Measurements from ENCODE around the gene PPP6R1.

PPP6R1 gene

DNA sequence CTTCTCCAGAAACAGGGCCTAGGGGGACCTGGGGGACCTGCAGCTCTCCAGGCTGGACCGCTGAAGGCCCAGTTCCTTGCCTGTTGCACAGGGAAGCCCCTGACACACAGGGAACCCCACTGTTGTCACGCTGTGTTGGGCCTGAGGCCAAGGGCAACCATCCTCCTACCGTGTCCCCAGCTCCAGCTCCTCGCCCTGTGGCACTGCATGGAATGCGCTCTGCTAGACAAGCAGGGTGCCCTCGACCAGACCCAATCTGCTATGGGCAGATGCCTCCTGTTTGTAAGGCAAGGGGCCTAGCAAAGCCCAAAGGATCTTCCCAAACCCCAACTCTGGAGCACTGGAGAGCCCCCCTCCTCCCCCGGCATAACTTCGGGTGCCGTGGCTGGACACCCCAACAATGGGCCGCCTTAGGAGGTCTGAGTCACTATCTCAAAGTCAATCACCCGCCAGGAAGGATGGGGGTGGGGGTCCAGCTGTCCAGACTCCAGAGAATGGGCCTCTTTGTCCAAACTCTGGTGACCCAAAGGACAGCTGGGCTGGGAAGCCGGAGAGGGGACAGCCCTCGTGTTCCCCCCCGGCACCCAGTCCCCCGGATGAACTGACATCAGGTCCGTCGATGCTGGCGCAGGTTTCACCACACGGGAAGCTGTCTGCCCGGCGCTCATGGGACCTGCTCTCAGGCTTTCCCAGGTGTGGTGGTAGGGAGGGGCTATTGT lies 28.7 kb upstream of the PPP6R1 start:
- no peak for DNase-seq (ENCODE audit: low spot score)
- TF ChIP-seq, protein P1, sequence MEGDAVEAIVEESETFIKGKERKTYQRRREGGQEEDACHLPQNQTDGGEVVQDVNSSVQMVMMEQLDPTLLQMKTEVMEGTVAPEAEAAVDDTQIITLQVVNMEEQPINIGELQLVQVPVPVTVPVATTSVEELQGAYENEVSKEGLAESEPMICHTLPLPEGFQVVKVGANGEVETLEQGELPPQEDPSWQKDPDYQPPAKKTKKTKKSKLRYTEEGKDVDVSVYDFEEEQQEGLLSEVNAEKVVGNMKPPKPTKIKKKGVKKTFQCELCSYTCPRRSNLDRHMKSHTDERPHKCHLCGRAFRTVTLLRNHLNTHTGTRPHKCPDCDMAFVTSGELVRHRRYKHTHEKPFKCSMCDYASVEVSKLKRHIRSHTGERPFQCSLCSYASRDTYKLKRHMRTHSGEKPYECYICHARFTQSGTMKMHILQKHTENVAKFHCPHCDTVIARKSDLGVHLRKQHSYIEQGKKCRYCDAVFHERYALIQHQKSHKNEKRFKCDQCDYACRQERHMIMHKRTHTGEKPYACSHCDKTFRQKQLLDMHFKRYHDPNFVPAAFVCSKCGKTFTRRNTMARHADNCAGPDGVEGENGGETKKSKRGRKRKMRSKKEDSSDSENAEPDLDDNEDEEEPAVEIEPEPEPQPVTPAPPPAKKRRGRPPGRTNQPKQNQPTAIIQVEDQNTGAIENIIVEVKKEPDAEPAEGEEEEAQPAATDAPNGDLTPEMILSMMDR (IDR thresholded peaks at IDR 0.05; ENCODE audit: extremely low read depth, missing control alignments) = no peak

DNA sequence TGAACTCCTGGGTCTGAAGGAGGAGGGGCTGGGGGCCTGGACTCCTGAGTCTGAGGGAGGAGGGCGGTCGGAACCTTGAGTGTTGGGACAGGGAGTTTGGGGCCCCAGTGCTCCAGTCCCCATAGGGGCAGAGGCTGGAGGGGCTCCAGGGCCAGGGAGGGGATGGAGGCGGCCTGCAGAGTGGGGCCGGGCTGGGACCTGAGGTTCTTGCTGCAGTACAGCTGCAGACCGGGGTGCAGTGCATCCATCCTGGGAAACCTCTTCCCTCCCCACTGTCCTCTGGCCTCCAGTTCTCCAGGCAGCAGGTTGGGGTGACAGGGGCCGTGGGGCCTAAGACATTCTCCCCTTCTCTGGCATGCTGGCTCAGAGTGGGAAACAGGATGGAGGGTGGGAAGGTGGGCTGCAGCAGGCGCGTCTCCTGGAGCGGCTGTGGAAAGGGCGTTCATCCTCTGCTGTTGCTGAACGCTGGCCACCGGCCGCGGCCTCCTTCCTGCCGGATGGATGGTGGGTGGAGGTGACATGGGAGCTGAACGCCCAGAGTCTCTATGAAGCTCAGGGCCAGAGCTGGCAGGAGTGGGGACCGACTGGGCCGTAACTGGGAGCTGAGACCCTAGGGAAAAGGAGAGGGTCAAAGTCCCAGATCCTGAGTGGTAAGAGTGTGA lies 26.5 kb upstream of the PPP6R1 start:
- TF ChIP-seq, protein P1 (IDR thresholded peaks at IDR 0.05; ENCODE audit: extremely low read depth, missing control alignments) = no peak
- no peak for DNase-seq (ENCODE audit: low spot score)

DNA sequence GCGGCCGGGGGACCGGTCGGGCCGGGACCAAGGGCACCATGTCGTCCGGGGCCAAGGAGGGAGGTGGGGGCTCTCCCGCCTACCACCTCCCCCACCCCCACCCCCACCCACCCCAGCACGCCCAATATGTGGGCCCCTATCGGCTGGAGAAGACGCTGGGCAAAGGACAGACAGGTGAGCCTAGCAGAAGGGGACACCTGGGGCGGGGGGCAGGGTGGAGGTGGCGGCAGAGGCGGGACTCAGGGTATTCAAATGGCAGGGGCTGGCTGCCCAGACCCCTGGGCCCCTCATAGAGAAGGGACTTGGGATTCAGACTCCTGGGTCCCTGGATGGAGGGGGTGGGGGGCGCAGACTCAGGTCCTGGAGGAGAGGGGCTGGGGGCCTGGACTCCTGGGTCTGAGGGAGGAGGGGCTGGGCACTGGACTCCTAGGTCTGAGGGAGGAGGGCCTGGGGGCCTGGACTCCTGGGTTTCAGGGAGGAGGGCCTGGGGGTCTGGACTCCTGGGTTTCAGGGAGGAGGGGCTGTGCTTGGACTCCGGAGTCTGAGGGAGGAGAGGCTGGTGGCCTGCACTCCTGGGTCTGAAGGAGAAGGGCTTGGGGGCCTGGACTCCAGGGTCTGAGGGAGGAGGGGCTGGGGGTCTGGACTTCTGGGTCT lies 25.7 kb upstream of the PPP6R1 start:
- TF ChIP-seq, protein P1 (IDR thresholded peaks at IDR 0.05; ENCODE audit: extremely low read depth, missing control alignments) = no peak
- DNase-seq (ENCODE audit: low spot score) = no peak

DNA sequence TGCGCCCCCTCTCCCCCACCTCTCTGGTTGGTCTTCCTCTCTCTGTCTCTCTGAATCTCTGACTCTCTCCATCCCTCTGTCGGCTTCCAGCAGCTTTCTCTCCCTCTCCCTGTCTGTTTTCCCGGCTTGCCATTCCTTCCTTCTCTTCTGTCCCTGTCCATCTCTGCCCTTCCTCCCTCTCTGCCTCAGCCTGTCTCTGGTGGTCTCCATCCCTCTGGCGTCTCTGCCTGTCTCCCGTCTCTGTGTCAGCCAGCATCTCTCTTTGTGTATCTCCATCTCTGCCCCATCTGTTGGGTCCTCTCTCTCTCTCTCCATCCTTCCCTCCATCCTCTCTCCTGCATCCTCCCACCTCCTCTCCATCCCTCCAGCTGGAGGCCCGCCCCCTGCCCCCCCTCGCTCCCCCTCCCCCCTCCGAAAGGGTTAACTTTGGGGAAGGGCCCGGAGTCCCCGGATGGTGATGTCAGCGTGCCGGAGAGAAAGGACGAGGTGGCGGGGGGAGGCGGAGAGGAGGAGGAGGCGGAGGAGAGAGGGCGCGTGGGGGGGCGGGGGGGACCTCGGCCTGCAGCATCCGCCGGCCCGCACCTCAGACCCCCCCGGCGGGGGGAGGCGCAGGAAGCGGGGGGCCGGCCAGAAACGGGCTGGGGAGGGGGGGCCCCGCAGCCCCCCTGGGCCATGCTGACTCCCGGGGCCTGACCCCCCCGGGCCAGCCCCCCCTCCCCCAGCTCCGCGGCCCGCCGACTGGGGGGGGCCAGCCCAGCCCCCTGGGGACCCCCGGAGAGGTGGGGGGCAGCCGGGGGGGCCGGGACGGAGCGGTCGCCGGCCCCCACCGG lies 24.9 kb upstream of the PPP6R1 start, which contains the start of gene BRSK1:
Gene BRSK1, plus strand, starts transcription at position 450 of the 830 bp plus-strand sequence. CDS start 446 bp downstream, outside the sequence.
- TF ChIP-seq, protein P1 (IDR thresholded peaks at IDR 0.05; ENCODE audit: extremely low read depth, missing control alignments) = no peak
- DNase-seq (ENCODE audit: low spot score) = no peak

DNA sequence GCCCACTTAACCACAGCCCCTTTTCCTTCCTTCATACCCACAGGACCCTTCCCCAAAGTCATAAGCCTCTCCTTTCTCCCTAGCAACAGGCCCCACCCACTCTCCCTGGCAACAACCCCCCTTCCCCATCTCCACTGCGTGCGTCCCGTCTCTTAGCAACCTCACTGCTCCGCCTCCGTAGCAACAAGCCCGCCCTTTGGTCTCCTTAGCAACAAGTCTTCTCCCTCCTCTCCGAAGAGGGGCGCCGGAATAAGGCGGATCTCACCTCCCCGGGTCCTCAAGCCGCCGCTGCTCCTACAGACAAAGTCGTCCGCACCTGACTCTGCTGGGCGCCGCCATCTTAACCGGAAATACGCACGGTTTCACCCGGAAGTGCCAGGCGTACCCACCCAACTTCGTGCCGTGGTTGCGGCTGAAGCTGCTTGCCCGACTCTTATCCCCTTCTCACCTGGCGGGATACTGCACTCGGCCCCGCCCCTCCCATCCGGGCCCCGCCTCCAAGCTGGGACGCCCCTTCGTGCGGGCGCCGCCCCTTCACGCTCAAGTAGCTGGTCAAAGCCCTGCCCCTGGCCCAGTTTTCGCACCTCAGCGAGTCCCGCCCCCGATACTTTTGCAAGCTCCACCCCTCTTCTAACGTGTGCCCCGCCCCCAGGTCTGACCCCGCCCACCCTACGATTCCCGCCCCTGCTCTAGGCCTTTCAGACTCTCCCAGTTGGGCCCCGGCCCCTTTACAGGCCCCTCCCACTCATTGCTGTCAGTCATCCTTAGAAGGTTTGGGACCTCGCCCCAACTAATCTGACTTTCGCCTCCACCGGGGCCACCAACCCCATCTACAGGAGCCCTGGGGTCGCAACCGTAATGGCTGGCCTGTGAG lies 21.2 kb upstream of the PPP6R1 start, which contains the start of gene HSPBP1:
Gene HSPBP1, minus strand, starts transcription at position 341 of the 874 bp plus-strand sequence. CDS start 502 bp downstream, outside the sequence.
- peak; percentile 89 for DNase-seq (ENCODE audit: low spot score)
- TF ChIP-seq, protein P1 (IDR thresholded peaks at IDR 0.05; ENCODE audit: extremely low read depth, missing control alignments) = no peak

DNA sequence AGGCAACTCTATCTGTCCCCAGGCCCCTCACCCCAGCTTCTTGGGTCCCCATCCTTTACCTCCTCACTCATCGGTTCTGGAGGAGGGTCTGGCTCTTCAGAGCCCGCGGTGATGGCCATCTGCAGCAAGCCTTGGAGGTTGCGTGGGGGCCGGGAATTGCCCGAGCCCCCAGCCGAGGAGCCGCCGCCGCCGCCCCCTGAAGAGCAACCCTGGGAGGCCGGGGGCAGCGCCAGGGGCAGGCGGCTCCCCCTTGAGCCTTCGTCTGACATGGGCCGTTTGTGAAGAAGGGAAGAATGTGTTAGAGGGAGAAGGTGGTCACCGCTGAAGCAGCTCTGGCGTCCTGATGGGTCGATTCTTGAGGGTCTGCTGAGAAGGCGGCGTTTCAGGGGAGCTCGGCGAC lies 20.5 kb upstream of the PPP6R1 start:
- no peak for DNase-seq (ENCODE audit: low spot score)

More for the DNA sequence above, 20.5 kb upstream of the PPP6R1 start:
- TF ChIP-seq, protein P1 (IDR thresholded peaks at IDR 0.05; ENCODE audit: extremely low read depth, missing control alignments) = no peak
